ENCODE measurements around the gene KAT7.
"Not testable (repeated sequence)": the region's sequence is repeated elsewhere in the genome, so short reads cannot be mapped to it uniquely, and the experiment has no call there.

KAT7 gene

DNA sequence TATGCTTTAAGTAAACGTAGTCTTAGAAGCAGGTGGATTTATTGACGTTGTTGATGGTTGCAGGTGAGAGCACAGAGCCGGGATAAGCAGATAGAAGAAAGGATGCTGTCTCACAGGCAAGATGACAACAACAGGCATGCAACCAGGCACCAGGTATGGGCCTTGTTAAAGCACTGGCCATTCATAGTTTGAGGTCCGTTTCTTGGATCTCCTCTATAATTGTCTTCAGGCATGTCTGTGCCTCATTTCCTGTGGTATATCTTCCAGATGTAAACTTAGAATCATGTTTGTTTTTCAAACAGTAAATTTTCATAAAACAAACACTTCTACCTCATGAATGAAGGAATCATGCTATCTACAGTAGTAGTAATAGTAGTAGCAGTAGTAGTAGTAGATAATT is 20.6 kb downstream of the KAT7 start:
- no peak for DNase-seq (ENCODE audit: low read depth)

DNA sequence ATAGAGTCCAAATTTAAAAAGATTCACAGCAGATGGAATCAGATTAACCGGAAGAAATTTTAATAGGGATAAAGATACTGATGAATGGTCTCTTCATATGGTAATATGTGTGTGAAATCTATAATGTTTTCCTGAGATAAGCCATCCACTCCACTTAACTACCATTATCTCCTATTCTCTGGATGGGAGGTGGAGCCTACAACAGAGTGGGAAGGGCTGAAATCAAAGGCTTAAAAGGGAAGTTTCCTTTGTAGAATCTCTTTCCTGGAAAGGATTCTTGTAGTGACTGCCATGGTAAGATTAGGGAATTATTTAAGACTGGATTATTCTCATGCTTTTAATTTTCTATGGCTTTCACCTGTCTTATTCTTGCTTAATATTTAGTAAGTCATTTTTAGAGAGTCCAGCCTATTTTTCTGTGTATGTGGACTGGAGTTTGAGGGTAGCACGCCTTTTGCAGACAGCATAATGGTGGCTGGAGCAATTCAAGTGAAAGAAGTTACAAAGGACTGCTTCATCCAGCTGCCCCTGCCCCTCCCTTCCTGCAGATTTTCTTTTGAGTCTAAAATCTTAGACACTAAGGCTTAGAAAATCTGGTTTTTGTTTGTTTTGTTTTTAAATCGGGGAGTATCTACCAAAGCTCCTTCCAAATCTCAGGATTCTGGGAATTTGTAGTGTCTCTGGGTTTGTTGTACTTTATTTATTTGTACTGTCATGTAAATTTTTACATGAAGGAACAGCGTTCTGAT is 26.5 kb downstream of the KAT7 start:
- DNase-seq (ENCODE audit: low read depth): no peak

DNA sequence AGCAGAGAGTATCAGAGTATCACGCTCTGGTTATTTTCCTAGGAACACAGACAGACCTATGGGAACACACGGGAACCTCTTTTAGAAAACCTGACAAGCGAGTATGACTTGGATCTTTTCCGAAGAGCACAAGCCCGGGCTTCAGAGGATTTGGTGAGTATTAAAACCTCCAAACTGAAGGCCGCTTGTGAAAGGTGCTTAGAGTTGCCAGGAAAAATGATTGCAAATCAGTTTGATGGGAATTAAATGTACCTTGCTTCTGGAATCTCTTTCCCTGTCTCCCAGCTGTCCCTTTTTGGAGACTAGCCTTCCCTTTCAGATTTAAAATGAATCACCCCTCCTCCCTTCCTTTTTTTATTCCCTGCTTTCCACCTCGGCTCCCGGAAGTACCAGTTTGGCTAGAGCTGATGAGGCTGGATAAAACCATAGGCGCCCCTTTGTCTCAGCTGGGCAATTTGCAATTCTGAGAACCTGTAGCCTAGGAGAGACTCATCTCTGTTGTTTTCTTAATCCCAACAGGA is 27.3 kb downstream of the KAT7 start:
- DNase-seq (ENCODE audit: low read depth): no peak

DNA sequence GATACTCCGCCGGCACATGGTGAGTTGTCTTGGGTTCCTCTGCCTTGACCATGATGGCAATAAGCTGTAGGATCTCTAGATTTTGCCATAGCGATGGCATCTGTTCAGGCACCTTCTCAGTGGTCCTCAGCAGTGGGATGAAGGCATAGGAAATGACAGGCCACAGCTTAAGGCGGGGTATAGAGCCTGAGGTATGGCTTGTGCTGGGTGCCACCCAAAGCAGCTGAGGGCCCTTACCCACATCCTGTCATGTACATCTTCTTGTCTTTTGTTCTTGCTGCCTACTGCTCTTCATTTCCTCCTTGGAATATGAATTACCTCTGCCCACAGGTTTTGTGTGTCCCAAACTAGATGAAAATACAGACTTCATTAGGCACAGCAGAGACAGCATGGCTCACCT is 29.5 kb downstream of the KAT7 start:
- peak; percentile 47 for DNase-seq (ENCODE audit: low read depth)

DNA sequence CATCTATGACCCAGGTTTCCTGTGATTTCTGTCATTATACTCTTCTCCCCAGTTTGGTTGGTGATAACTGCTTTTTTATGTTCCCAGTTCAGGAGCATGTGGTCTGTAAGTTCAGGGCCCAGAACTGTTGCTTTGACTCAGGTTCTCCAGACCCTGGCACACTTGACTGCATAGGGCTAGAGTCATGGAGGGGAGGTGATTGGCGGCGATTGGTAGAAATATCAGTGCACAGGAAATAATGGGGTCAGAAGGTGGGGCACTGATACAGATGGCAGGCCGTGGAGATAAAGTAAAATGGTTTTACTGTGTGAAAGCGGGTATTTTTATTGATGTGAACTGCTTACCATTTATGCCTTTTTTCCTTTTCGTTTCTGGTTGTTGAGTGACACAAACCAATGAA is 30.7 kb downstream of the KAT7 start:
- DNase-seq (ENCODE audit: low read depth): no peak

DNA sequence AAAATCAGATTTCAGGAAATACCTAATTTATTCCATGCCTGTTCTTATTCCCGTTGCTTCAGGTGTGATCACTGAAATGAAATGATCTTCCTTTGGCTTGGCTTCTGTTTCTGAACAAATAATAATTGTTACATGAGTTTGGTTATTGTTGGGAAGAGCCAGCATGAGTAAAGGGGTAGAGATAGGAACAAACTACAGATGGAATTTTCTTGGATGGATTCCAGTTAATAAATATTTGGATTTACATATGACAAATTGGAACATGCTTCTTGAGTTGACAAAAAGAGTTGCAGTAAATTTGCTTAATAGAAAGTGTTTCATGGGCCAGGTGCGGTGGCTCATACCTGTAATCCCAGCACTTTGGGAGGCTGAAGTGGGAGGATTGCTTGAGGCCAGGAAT is 31.2 kb downstream of the KAT7 start:
- no peak for DNase-seq (ENCODE audit: low read depth)

DNA sequence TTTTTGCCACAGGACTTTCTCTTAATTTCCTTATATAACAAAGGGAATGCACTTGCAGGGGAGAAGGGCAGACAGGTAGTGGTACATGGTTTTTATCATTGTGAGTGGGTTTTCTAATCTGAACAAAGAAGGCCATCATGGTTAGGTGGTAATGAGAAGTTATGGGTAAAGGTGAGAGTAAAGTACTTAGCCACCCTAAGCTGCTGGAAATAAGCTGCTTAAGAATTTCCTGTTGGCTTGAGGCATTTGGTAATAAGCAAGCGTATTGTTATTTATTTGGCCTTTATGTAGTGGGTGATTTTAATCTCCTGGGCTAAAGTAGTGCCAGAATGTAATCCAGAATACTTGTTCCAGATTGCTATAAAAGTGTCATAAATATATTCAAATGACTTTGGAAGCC is 32.3 kb downstream of the KAT7 start:
- no peak for DNase-seq (ENCODE audit: low read depth)

DNA sequence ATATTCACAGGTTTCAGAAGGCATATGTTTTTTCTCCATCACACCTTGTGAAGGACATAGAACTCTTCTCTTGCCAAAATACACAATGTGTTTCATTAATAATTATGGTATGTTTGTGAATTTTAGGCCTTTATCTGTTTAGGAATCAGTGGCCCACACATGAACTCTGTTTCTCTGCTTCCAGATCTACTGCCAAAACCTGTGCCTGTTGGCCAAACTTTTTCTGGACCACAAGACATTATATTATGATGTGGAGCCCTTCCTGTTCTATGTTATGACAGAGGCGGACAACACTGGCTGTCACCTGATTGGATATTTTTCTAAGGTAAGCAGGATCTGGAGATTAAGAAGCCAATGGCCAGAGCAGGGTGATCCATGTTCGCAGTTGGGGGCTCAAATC is 33.0 kb downstream of the KAT7 start:
- no peak for DNase-seq (ENCODE audit: low read depth)

DNA sequence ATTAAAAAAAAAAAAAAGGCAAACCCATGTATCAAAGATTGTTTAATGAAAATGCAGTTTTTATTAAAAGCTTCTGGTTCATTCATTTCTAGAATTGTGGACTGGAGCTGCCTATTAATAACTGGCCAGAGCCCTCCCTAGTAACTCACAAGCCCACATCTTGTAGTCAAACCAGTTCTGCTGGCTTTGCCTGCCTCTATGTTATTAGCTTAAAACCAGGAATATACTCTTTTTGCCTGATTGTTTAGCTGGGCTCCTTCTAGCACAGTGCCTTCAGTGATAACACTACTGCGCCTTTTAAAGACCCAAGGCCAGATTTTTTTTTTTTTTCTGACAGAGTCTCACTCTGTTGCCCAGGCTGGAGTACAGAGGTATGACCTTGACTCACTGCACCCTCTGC is 33.4 kb downstream of the KAT7 start:
- no peak for DNase-seq (ENCODE audit: low read depth)

DNA sequence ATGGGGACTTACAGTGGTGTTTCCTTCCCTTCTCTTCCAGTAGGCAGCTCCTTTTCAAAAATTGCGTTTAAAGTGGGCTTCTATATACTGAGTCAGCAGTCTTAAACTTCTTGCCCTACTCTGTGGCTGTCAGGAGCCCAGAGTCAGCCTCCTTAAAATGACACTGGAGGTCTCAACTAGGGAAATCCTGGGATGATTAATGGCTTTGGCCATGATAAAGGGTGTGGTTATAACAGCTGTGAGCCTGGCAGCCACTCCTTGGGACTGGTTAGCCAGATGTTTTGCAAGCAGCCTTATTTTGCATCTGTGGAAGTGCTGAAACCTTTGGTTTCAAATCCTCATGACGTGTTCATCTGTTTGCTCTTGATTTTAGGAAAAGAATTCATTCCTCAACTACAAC is 34.3 kb downstream of the KAT7 start:
- no peak for DNase-seq (ENCODE audit: low read depth)

DNA sequence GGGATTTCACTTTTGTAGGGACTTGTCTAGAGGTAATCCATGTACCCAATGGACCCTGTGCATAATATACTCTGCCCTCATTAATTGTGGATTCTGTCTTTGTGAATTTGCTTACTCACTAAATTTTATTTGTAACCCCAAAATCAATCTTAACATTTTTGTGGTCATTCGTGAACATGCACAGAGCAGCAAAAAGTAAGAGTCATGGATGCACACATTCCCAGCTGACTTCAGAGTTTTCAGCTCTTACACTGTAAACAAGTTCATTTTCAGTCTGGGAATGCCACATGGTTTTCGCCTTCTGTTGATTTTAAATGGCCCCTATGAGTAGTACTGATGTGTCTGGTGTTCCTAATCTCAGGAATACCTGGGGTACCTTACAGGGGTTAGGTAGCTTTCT is 35.1 kb downstream of the KAT7 start:
- DNase-seq (ENCODE audit: low read depth): no peak

DNA sequence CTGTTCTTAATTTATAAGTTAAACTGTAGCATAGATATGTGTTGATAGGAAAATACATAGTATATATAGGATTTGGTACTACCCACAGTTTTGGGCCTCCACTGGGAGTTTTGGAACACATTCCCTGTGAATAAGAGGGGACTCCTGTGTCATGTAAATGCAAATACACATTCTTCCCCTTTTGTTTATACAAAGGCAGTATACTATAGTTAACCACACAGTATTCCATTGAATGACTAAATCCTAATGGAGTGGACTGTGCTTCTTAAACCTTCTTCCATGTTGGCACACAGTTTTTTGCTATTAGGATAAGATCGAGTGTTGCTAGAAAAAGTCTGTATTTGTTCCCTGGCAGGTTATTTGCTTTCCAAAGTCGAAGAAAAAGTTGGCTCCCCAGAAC is 37.2 kb downstream of the KAT7 start:
- no peak for DNase-seq (ENCODE audit: low read depth)

DNA sequence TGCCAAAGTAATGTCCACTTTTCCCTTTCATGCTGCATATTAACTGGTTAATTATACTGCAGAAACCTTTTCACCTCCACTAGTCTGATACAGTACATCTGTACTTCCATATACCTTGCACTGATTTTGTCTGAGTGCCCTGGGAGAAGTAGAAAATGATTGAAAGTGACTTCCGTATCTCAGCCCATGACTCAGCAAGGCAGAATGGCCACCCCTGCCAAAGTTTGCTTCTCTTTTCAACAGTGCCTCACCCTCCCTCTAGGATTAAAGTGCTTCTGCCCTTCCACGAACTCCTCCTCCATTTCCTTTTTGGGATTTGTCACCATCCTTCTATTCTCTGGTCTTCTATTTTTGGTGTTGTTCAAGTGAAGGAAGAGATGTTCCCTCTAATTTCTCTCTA is 39.8 kb downstream of the KAT7 start:
- not testable (repeated sequence) for DNase-seq (ENCODE audit: low read depth)

DNA sequence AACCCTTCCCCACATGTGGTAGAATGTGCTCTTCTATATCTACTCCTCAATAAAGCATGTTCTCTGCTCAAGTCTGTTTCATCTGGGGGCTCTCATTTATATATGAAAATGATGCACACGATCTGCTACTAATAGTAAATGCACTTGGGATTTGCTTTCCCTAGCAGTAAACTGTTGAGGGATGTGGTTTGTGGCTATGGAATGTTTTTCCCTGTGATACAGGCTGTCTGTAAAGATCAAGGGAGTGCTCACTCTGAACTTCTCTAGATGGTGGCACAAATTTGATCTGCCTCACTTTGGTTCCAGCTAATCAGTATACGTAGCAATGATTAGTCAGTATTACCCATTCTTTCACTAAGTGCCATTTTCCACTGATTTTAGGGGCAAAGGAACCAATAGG is 40.5 kb downstream of the KAT7 start:
- no peak for DNase-seq (ENCODE audit: low read depth)

DNA sequence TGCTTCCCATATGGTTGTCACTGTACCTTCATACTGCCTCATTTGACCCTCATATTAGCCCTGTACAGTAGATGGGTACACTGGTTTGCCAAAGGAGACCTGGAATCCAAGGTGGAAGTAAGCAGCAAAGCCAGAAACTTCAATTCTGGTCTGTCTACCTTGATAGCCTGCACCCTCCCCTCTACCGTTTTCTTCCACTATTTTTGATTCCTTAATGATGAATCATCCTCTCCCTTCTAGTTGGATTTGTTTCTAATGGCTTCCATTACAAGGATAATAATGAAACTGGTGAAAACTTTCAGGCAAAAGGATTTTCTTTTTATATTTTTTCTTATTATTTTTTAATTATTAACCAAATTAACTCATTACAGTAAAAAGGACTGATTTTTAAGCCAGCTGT is 42.1 kb downstream of the KAT7 start:
- no peak for DNase-seq (ENCODE audit: low read depth)

DNA sequence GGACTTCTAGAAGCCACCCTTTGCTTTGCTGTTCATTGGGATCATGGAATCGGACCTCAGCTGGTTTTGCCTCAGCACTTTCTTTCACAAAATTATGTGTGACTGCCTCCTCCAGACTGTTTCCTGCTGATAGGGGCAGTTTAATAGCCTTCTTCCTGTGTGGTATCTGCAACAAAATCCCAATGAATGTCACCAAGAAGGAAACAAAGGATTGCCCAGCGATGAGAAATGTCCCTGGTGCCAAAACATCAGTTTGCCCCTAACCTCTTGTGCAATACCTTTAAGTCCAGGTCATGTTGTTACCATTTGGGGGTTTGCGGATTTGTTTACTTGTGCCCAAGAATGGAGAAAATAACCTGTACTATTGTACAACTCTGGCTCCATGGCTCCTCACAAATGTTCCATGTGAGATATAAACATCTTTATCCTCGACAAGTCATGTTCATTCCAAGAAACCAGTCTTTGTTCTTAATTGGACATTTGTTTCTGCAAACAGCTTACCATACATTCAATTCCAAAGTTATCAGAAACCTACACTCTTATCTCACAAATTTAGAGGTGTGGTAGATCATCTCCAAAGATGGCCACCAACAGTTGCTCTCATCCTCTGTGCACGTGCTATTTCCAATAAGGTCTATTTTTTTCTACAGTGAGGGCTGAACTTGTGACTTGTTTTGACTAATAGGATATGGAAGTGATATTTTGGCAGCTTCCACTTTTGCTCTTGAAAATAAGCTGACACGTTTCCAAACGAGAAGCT is 44.5 kb downstream of the KAT7 start:
- DNase-seq (ENCODE audit: low read depth): no peak

DNA sequence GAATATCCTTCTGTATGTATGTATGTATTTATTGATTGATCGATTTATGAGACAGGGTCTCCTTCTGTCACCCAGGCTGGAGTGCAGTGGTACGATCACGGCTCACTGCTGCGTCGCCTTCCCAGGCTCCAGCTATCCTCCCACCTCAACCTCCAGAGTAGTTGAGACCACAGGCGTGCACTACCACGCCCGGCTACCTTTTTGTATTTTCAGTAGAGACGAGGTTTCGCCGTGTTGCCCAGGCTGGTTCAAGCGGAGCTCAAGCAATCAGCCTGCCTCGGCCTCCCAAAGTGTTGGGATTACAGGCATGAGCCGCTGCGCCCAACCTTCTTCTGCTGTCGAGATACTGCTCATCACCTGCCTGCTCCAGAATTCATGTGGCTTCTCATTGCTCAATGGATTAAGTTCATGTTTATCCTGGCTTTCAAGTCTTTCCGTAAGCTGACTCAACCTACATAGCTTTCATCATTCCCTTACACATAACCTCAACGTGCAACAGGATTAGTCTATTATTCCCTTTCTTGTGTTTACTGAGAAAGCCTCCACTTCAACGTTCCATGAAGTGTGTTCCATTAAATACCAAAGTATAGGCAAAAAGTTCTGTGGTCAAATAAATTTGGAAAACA is 45.8 kb downstream of the KAT7 start:
- DNase-seq (ENCODE audit: low read depth): no peak

DNA sequence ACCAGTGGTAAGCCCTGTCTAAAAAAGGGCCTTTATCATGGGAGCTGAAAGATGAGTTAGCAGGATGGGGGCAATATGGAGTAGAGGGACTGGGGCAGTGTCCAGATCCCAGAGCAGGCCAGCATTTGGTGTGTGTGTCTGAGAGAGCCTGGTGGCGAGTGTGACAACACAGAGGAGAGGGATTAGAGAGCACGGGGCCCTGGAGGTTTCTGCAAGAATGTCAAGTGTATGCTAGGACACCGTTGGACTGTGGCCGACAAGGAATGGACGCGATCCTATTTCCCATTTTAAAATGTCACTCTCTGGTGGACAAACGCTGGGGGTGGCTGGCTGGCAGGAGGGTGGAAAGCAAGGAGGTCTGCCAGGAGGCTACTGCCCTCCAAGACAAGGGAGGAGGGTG is 47.0 kb downstream of the KAT7 start:
- DNase-seq (ENCODE audit: low read depth): no peak

DNA sequence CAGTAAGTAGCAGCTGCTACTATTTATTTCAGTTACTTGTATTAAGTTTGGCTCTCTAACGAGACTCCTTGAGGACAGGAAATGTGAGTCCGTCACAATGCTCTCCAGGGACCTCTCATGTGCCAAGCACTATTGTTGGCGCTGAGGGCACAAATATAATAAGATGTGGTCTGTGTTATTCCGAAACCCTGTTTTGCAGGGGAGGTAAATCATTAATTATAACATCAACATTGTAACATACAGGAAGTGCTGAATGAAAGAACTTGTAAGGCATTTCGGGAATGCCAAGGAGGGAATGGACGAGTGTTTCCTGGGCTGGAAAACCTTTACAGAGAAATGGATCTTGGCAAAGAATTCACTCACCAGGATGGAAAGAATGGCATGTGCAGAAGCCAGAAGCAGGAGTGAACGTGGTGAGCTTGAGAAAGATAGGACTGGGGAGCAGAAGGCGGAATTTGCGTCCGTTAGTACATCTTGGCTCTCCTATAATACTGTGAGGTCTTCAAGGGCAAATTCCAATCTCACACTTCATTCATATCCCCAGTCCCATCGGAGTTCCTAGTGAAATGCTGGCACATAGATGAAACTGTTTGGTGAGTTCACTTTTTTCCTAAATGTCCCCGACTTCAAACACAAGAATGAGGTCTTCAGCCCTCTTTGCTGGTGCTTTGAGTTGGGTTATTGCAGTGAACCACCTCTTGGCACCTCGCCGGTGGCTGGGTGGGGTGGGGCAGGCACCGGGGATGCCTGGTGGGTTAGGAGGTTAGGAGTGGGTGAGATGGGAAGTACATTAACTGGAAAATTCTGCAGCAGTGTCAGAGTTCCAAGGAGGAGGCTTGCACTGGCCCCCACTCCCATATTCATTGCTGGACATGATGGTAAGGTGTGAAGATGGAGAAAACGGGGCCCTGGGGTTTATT is 47.9 kb downstream of the KAT7 start:
- no peak for DNase-seq (ENCODE audit: low read depth)

DNA sequence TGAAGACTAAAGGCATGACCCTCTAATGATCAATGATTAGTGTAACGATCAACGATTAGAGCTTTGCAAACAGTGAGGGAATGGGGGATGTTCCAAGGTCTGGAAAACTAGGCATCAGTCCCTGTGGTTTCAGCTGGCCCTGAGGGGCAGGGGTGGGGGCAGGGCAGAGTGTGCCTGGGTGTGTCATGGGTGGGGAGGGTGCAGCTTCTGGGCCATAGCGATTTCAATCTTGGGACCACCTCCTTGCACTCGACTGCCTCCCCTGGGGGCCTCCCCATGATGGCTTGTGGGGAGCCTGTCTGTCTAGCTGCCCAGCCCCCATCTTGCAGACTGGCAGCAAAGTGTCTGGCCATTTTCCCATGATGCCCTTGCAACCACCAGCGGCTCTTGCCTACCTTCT is 51.0 kb downstream of the KAT7 start:
- DNase-seq (ENCODE audit: low read depth): no peak

DNA sequence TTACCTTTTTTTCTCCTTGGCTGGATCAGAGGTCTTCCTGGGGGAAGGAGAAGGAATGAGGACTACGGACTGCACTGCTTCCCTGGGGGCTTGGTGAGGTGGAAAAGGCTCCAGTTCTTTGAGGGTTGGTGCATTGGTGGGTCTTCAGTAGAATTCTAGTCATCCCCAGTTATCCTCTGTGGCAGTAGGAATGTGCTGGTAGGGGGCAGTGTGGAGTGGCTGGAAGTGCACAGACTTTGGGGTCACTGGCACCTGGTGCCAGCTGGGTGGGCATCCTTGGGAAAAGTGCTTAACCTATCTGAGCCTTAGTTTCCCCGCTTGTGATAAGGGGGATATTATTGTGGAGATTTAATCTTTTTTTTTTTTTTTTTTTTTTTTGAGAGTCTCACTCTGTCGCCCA is 53.1 kb downstream of the KAT7 start:
- no peak for DNase-seq (ENCODE audit: low read depth)

DNA sequence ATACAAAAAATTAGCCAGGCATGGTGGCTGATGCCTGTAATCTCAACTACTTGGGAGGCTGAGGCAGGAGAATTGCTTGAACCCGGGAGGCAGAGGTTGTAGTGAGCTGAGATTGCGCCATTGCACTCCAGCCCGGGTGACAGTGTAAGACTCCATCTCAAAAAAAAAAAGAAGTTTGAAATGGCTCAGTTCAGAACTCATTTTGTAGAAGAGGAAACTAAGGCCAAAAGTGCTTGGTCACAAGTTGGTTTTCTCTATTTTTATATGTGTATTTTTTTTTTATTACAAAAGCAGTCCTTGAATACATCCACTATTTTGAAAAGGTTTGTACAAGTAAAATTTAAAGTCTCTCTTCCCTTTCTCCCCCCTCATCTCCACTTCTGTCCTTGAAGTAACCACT is 53.9 kb downstream of the KAT7 start:
- no peak for DNase-seq (ENCODE audit: low read depth)

All from T-helper 22 cell (primary cell).